Mammary epithelial cell (primary cell): ENCODE results near the gene LRRTM3.

ENCODE experiments used
- EZH2 ChIP-seq: IDR thresholded peaks from 2 replicates; pipeline ENCODE4 v1.6.1; 2012; ENCODE audit warnings: low read length, inconsistent platforms, borderline replicate concordance
- TF ChIP-seq, protein P1 (sequence below), 2 donors: IDR thresholded peaks in 1 of 2; conservative IDR thresholded peaks in 1 of 2; 2 replicates each; pipeline ENCODE4 v1.5.1; 2011 to 2012; ENCODE audit warnings: inconsistent platforms in 2 of 2, low read length in 2 of 2, mild to moderate bottlenecking in 2 of 2, control low read depth in 1 of 2, low read depth in 1 of 2; ENCODE audit not compliant: insufficient read depth in 1 of 2; ENCODE audit errors: extremely low read depth in 1 of 2

DNA sequence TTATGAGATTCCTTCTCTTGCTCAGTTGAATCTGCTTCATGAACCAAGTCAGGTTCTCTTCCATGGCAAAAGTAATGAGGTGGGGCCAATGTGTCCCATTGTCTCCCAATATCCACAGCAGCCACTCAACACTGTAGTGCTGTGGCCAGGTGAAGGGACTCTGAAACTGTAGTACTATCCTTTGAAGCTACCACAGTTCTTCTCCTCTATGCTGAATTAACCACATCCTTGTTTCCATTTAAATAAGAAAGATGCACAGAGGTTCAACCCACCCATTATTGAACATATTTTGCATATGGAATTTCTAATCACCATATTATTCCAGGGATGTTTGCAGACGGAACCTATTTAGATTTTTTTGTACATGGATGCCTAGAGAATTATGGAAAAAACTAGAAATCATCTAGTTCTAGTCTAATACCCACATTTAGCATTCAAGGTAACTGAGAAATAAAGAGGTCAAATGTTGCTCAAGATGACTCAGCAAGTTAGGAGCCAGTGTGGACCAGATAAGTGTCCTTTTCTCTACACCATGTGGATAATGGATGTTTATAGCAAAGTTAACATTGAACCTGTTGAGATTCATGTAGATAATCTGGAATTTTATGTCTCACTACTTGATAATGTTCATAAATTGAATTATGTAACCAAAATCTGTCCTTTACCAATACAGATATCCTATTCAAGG, 64.5 kb downstream of the LRRTM3 start:
- TF ChIP-seq, protein P1, sequence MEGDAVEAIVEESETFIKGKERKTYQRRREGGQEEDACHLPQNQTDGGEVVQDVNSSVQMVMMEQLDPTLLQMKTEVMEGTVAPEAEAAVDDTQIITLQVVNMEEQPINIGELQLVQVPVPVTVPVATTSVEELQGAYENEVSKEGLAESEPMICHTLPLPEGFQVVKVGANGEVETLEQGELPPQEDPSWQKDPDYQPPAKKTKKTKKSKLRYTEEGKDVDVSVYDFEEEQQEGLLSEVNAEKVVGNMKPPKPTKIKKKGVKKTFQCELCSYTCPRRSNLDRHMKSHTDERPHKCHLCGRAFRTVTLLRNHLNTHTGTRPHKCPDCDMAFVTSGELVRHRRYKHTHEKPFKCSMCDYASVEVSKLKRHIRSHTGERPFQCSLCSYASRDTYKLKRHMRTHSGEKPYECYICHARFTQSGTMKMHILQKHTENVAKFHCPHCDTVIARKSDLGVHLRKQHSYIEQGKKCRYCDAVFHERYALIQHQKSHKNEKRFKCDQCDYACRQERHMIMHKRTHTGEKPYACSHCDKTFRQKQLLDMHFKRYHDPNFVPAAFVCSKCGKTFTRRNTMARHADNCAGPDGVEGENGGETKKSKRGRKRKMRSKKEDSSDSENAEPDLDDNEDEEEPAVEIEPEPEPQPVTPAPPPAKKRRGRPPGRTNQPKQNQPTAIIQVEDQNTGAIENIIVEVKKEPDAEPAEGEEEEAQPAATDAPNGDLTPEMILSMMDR (conservative IDR thresholded peaks at IDR 0.05 in 1 of 2, IDR thresholded peaks at IDR 0.05 in 1 of 2; ENCODE audit: extremely low read depth in 1 of 2, insufficient read depth in 1 of 2, low read depth in 1 of 2, low read length in 2 of 2) = no peak
- TF ChIP-seq EZH2 = no peak
